Activated CD4-positive, alpha-beta T cell treated with anti-CD3 and anti-CD28 coated beads, Interleukin-10, Interleukin-2, amounts not matched to agents 100 ng/mL and 50 ng/mL, durations not matched to agents 16 hours and 8 hours (primary cell): Measurements from ENCODE around the gene ZNF579.

Experiments used
- DNase-seq: peaks from one replicate; pipeline ENCODE4 v3.0.0-alpha.2; 2020

The ZNF579 gene

GRCh38 chr19:55611300-55611982 is 30.8 kb upstream of the ZNF579 start:
- no peak for DNase-seq

GRCh38 chr19:55609326-55609725 is 28.7 kb upstream of the ZNF579 start:
- DNase-seq: no peak

- DNase-seq: no peak
Measured at GRCh38 chr19:55606817-55607216, 26.2 kb upstream of the ZNF579 start.

GRCh38 chr19:55606471-55606787 is 25.8 kb upstream of the ZNF579 start:
- DNase-seq: no peak

- peak; percentile 78 for DNase-seq
Measured at GRCh38 chr19:55605637-55606470, 25.2 kb upstream of the ZNF579 start, which contains the start of gene ZNF865. Gene ZNF865, plus strand, starts transcription at chr19:55605647. Its CDS starts 7,972 bp downstream, at chr19:55613619.

- peak; percentile 99 for DNase-seq
Measured at GRCh38 chr19:55605207-55605636, 24.6 kb upstream of the ZNF579 start.

GRCh38 chr19:55603581-55604292 is 23.1 kb upstream of the ZNF579 start:
- DNase-seq: no peak

GRCh38 chr19:55603115-55603514 is 22.5 kb upstream of the ZNF579 start:
- DNase-seq: no peak

- DNase-seq: no peak
Measured at GRCh38 chr19:55602104-55603001, 21.7 kb upstream of the ZNF579 start.

GRCh38 chr19:55601084-55601483 is 20.4 kb upstream of the ZNF579 start:
- no peak for DNase-seq

- no peak for DNase-seq
Measured at GRCh38 chr19:55600662-55601028, 20.0 kb upstream of the ZNF579 start.

GRCh38 chr19:55599842-55600661 is 19.4 kb upstream of the ZNF579 start, which contains the start of gene ZNF524:
Gene ZNF524, plus strand, starts transcription at chr19:55600288. Its CDS starts 1,825 bp downstream, at chr19:55602113.
- DNase-seq: peak; percentile 92

- DNase-seq: peak; percentile 99
Measured at GRCh38 chr19:55599468-55599841, 18.8 kb upstream of the ZNF579 start, which contains the start of gene FIZ1. Gene FIZ1, minus strand, starts transcription at chr19:55599517. Its CDS starts 1,652 bp downstream, at chr19:55597865.

GRCh38 chr19:55598719-55599467 is 18.2 kb upstream of the ZNF579 start:
- peak; percentile 97 for DNase-seq

GRCh38 chr19:55598034-55598433 is 17.4 kb upstream of the ZNF579 start:
- no peak for DNase-seq

GRCh38 chr19:55597501-55597921 is 16.9 kb upstream of the ZNF579 start:
- no peak for DNase-seq

- no peak for DNase-seq
Measured at GRCh38 chr19:55596304-55596703, 15.7 kb upstream of the ZNF579 start.

- DNase-seq: no peak
Measured at GRCh38 chr19:55594996-55595545, 14.4 kb upstream of the ZNF579 start.

GRCh38 chr19:55593096-55593772 is 12.6 kb upstream of the ZNF579 start:
- DNase-seq: no peak
